Choroid plexus epithelial cell (primary cell): Measurements from ENCODE around the gene GRIA4.
A peak's percentile ranks its signal among the peaks of the same experiment; 100 is the strongest.

Experiments used
- DNase-seq: peaks from one replicate; pipeline ENCODE4 v3.0.0-alpha.2; 2010; ENCODE audit warnings: low read depth
- H3K4me3 ChIP-seq: 2 replicates; pipeline ENCODE4 v1.5.1; 2011; ENCODE audit warnings: low read depth, mild to moderate bottlenecking, control low read depth, low read length, moderate library complexity
- CTCF ChIP-seq: conservative IDR thresholded peaks from 2 replicates; pipeline ENCODE4 v1.5.1; 2011; ENCODE audit warnings: low read depth, mild to moderate bottlenecking, control low read depth, inconsistent platforms, low read length, moderate library complexity

GRIA4 gene

GRCh38 chr11:105948918-105949590 lies 339.2 kb downstream of the GRIA4 start:
- no peak for TF ChIP-seq CTCF

GRCh38 chr11:105953886-105954285 lies 344.0 kb downstream of the GRIA4 start:
- H3K4me3 ChIP-seq: no peak overlapping the region
- DNase-seq: no peak
- no peak for TF ChIP-seq CTCF

More at GRCh38 chr11:105948918-105949590, 339.2 kb downstream of the GRIA4 start:
- H3K4me3 ChIP-seq: no peak overlapping the region
- DNase-seq: no peak

- no peak for DNase-seq
- H3K4me3 ChIP-seq: no peak overlapping the region
- TF ChIP-seq CTCF: no peak
Measured at GRCh38 chr11:105960252-105961245, 350.7 kb downstream of the GRIA4 start.

GRCh38 chr11:105968021-105968697 lies 358.3 kb downstream of the GRIA4 start:
- no peak overlapping the region for H3K4me3 ChIP-seq
- TF ChIP-seq CTCF: no peak
- peak; percentile 38 for DNase-seq

- no peak for TF ChIP-seq CTCF
- DNase-seq: no peak
- H3K4me3 ChIP-seq: no peak overlapping the region
Measured at GRCh38 chr11:105969756-105970155, 359.9 kb downstream of the GRIA4 start.

GRCh38 chr11:105975128-105975527 lies 365.3 kb downstream of the GRIA4 start:
- DNase-seq: peak; percentile 61
- H3K4me3 ChIP-seq: no peak overlapping the region
- no peak for TF ChIP-seq CTCF
